ENCODE measurements around the gene SLC2A3.
"Not testable (repeated sequence)": the region's sequence is repeated elsewhere in the genome, so short reads cannot be mapped to it uniquely, and the experiment has no call there.

Gene SLC2A3

DNA sequence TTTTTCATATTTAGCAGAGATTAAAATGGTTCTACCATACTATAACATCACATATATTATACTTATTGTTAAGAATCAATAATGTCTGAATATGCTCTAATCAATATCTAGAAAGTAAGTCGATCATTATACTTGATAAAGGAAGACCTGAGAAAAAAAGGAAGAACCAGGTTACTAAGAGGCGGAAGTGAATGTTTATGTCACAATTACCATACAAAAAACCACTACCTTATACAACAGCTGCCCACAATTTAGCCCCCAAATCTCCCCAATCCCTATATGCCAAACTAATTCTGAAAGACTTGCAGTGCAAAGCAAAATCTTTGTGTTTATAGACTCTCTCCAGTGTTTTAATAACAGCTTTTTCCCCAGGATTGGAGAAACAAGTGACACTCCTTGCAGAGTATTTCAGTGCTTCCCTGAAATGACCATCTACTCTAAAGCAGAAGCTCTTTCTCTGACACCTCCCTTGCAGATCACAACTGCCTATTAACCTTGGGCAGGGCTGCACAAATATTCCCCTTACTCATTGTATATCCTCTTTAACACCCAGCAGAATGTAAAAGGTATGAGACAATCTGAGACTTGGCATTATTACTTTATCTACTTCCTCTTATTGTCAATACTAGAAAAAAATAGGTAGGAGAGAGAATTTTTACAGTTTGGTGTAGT, 12.7 kb upstream of the SLC2A3 start:
- H4K20me1 ChIP-seq (ENCODE audit: insufficient read depth): no peaks in the 10 kb centered on the region
- H3K79me2 ChIP-seq (ENCODE audit: insufficient read depth, low read depth): no peaks in the 10 kb centered on the region
- TF ChIP-seq, protein P1, sequence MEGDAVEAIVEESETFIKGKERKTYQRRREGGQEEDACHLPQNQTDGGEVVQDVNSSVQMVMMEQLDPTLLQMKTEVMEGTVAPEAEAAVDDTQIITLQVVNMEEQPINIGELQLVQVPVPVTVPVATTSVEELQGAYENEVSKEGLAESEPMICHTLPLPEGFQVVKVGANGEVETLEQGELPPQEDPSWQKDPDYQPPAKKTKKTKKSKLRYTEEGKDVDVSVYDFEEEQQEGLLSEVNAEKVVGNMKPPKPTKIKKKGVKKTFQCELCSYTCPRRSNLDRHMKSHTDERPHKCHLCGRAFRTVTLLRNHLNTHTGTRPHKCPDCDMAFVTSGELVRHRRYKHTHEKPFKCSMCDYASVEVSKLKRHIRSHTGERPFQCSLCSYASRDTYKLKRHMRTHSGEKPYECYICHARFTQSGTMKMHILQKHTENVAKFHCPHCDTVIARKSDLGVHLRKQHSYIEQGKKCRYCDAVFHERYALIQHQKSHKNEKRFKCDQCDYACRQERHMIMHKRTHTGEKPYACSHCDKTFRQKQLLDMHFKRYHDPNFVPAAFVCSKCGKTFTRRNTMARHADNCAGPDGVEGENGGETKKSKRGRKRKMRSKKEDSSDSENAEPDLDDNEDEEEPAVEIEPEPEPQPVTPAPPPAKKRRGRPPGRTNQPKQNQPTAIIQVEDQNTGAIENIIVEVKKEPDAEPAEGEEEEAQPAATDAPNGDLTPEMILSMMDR (conservative IDR thresholded peaks at IDR 0.05; ENCODE audit: low read depth, low read length): no peak
- H3K4me2 ChIP-seq: no peak overlapping the region
- no peaks in the 10 kb centered on the region for H3K4me1 ChIP-seq (ENCODE audit: low read depth, poor library complexity, severe bottlenecking)
- no peak overlapping the region for H3K27ac ChIP-seq
- H3K36me3 ChIP-seq (ENCODE audit: insufficient read depth): no peaks in the 10 kb centered on the region
- no peak overlapping the region for H3K4me3 ChIP-seq (IDR thresholded peaks at IDR 0.05; ENCODE audit: insufficient read depth, low read depth, low read length)
- H3K27me3 ChIP-seq (ENCODE audit: insufficient read depth, low read depth): no peaks in the 10 kb centered on the region
- no peak overlapping the region for H3K9ac ChIP-seq
- no peak overlapping the region for H2AFZ ChIP-seq (ENCODE audit: low read depth)

DNA sequence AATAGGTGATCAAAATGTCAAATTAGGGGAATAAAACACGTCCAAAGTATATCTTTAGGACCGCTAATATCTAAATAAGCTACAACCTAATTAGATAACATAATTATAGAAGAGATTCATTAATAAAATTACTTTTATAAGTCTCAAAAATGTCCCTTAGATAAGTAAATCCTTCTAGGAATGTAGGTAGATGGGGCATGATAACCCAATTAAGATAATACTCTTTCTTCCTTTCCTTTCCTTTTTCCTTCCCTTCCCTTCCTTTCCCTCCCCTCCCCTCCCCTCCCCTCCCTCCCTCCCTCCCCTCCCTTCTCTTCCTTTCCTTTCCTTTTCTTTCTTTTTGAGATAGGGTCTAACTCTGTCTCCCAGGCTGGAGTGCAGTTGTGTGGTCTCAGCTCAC, 11.0 kb upstream of the SLC2A3 start:
- Histone ChIP-seq H4K20me1 (ENCODE audit: insufficient read depth) (no peaks in the 10 kb centered on the region), H3K4me3 (IDR thresholded peaks at IDR 0.05; ENCODE audit: insufficient read depth, low read depth, low read length) (no peak overlapping the region), H3K27me3 (ENCODE audit: insufficient read depth, low read depth) (no peaks in the 10 kb centered on the region), H2AFZ (ENCODE audit: low read depth) (no peak overlapping the region), H3K4me1 (ENCODE audit: low read depth, poor library complexity, severe bottlenecking) (no peaks in the 10 kb centered on the region), H3K36me3 (ENCODE audit: insufficient read depth) (no peaks in the 10 kb centered on the region), H3K9ac (no peak overlapping the region), H3K27ac (no peak overlapping the region), H3K79me2 (ENCODE audit: insufficient read depth, low read depth) (no peaks in the 10 kb centered on the region), H3K4me2 (no peak overlapping the region)
- TF ChIP-seq, protein P1 (conservative IDR thresholded peaks at IDR 0.05; ENCODE audit: low read depth, low read length): no peak

DNA sequence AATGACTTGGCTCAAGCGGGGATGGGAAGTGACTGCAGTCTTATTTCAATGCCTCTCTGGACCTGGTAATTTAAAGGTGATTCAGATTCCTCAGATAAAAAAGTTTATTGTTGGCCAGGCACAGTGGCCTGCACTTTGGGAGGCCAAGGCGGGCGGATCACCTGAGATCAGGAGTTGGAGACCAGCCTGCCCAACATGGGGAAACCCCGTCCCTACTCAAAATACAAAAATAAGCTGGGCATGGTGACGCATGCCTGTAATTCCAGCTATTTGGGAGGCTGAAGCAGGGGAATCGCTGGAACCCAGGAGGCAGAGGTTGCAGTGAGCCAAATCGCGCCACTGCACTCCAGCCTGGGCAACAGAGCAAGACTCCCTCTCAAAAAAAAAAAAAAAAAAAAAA, 8.8 kb upstream of the SLC2A3 start:
- H3K4me2 ChIP-seq; H3K4me1 ChIP-seq (ENCODE audit: low read depth, poor library complexity, severe bottlenecking); H3K36me3 ChIP-seq (ENCODE audit: insufficient read depth); H3K27ac ChIP-seq; H3K9ac ChIP-seq; H3K79me2 ChIP-seq (ENCODE audit: insufficient read depth, low read depth); H3K4me3 ChIP-seq (IDR thresholded peaks at IDR 0.05; ENCODE audit: insufficient read depth, low read depth, low read length); H2AFZ ChIP-seq (ENCODE audit: low read depth); H3K27me3 ChIP-seq (ENCODE audit: insufficient read depth, low read depth); H4K20me1 ChIP-seq (ENCODE audit: insufficient read depth): not testable (repeated sequence)

DNA sequence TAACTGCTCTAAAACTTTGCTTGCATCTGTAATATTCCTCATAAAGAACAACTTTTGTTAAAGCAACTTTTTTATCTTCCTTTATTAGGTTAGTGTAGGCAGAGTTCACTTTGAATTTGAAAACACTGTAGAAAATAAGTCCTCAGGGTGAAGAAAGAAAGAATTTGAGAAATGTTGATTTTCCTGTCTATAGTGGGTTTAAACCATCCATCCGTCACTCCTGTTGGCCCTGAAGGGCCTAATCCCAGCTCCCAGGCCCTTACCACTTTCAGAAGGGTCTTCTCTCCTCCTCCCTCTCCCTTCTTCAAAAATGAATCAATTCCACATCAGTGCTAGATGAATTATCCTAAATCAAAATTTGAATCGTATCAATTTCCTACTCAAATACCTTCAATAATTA, 4.9 kb upstream of the SLC2A3 start:
- no peak overlapping the region for H2AFZ ChIP-seq (ENCODE audit: low read depth)
- no peaks in the 10 kb centered on the region for H4K20me1 ChIP-seq (ENCODE audit: insufficient read depth)
- no peaks in the 10 kb centered on the region for H3K27me3 ChIP-seq (ENCODE audit: insufficient read depth, low read depth)
- no peak overlapping the region for H3K4me2 ChIP-seq
- TF ChIP-seq, protein P1 (conservative IDR thresholded peaks at IDR 0.05; ENCODE audit: low read depth, low read length): no peak
- no peaks in the 10 kb centered on the region for H3K79me2 ChIP-seq (ENCODE audit: insufficient read depth, low read depth)
- H3K36me3 ChIP-seq (ENCODE audit: insufficient read depth): no peaks in the 10 kb centered on the region
- peaks cover 8% of the 10 kb centered on the region for H3K4me1 ChIP-seq (ENCODE audit: low read depth, poor library complexity, severe bottlenecking)
- no peak overlapping the region for H3K4me3 ChIP-seq (IDR thresholded peaks at IDR 0.05; ENCODE audit: insufficient read depth, low read depth, low read length)
- H3K9ac ChIP-seq: no peak overlapping the region
- H3K27ac ChIP-seq: no peak overlapping the region

DNA sequence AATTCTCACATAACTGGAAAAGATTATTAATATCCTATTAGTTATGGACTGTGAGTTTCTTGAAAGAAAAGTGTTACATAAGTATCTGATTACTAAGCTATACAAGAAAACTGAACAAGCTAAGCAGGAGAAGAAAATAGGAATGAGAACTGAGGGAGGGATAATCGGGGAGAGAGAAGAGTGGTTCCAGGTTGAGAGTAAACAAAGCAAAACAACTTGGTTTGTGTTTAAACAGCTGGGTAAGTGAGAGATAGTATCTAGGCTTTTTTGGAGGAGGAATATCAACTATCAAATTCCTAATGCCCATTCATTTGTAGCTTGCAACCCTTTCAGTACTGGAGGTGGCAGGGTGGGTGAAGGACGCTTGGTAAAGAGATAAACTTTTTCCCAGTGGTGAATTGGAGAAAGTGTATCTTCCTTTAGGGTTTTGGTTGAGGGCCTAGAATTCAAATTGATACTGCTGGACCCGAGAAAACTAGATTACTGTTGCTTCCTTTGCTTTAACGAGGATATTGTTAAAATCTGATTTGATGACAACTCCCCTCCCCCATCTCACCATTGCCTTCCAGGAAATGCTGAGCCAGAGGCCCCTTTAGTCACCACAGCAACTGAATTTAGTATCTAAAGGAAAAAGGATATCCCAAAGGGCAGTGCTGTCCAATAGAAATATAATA, 2.0 kb upstream of the SLC2A3 start:
- Histone ChIP-seq H3K9ac (no peak overlapping the region), H3K36me3 (ENCODE audit: insufficient read depth) (no peaks in the 10 kb centered on the region), H3K4me3 (IDR thresholded peaks at IDR 0.05; ENCODE audit: insufficient read depth, low read depth, low read length) (no peak overlapping the region), H3K79me2 (ENCODE audit: insufficient read depth, low read depth) (no peaks in the 10 kb centered on the region), H2AFZ (ENCODE audit: low read depth) (no peak overlapping the region), H3K27ac (no peak overlapping the region), H3K27me3 (ENCODE audit: insufficient read depth, low read depth) (no peaks in the 10 kb centered on the region), H3K4me2 (no peak overlapping the region), H4K20me1 (ENCODE audit: insufficient read depth) (no peaks in the 10 kb centered on the region), H3K4me1 (ENCODE audit: low read depth, poor library complexity, severe bottlenecking) (peaks cover 19% of the 10 kb centered on the region)
- TF ChIP-seq, protein P1 (conservative IDR thresholded peaks at IDR 0.05; ENCODE audit: low read depth, low read length): no peak

Measured in KMS-11 (cell line).